Ureter (tissue), 1 donor: ENCODE results near the gene C8B. TPM values are rescaled to one million over a fixed set of nuclear protein-coding genes. Genes with fewer than 3 reads are reported as not detected.

Source experiments
- DNase-seq: peaks from one replicate; pipeline ENCODE4 v3.0.0-alpha.2; 2020; ENCODE audit warnings: low spot score
- total RNA-seq: library from RNA; stranded (reverse); gene quantifications from one replicate; pipeline ENCODE4 v1.2.4, GENCODE V29; 2023
- donor health status: DM: yes; HTN: yes; CAD: no.

Gene C8B
- total RNA-seq, 1 donor from 2014 or later, result not detected

- DNase-seq, result no peak
These were observed 66.9 kb downstream of the C8B start for GRCh38 chr1:56898879-56899278.

- DNase-seq, result no peak
These were observed 67.8 kb downstream of the C8B start for GRCh38 chr1:56898005-56898373.

DNA sequence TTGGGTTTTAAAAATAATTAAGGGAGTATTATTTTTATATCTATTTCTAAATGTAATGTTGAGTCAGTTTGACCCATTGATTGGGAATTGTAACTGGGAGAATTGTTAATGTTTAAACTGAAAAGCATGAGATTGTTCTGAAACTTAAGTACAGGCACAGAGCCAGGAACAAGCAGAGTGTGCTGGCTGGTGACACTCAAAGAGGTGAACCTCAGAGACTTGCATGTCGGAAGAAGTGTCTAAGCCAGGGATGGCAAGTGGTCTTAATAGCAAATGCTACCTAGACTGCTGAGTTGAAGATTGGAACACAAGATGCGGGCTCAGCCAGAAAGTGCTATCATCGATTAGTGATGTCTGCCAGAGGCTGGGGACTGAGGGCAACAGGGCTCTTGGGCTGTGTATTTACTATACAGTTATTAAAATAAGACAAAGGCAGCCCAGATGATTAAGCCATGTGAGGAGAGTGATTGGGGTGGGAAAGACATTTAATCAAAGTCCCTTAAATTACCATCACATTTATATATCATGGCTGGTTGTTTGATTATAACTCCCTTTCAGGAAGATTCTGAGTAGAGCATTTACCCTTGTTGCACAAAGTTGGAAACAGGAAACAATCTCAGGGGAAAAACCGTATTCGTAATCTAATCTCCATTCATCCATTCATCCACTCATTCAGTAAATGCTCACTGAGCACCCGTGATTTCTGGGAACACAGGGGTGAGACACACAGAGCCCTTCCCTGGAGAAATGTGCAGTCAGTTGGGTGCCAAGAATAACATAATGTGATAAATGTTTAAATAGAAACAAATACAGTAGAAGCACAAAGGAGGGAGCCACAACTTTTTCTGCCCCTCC lies 68.4 kb downstream of the C8B start:
- no peak for DNase-seq

DNA sequence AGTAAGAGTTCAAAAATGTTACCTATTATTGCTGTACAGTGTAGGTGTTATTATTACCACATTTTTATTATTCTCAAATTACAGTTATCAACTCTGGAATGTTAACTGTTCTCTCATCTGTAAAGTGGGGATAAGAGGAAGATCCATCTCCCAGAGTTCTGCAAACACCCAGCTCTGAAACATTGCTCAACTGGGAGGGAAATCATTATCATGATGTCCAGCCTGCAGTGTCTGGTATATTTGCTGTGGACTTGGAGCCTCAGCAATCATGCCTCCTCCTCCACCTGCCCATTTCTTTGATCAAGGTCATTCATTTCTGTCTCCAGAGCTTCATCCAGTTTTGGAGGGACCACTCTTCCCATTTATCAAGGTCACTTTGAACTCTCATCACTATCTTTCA lies 71.8 kb downstream of the C8B start:
- DNase-seq, result no peak

DNA sequence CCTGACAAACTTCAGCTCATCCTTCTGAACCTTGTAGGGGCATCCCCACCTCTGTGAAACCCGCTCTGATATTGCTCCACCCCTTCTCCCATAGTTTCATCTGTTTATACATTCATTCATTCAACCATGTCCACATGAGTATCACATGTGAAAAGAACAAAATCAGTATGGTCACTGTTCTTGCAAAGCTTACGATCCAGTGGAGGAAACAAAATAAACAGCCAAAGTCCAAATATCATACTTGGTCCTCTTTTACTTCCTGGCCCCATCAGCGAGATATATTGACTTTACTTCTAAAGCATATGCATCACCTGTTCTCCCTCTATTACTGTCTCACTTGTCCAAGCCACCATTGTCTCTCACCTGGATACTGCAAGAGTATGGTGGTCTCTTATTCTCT lies 75.6 kb downstream of the C8B start:
- no peak for DNase-seq

- DNase-seq, result no peak
These were observed 84.4 kb downstream of the C8B start for GRCh38 chr1:56881417-56881816.

- DNase-seq, result no peak
These were observed 85.0 kb downstream of the C8B start for GRCh38 chr1:56880774-56881173.

Other genes with a start within 250 kb of the C8B start
- gene FYB2, start 146.6 kb downstream of the C8B start, total RNA-seq, result 4.0 TPM
- gene C8A, start 111.2 kb downstream of the C8B start, total RNA-seq, result 0.16 TPM